Hepatocyte (in vitro differentiated cells): Measurements from ENCODE around the gene ADIPOR2. TPM values are rescaled to one million over a fixed set of nuclear protein-coding genes. Genes with fewer than 3 reads are reported as not detected.
"Not testable (repeated sequence)": the region's sequence is repeated elsewhere in the genome, so short reads cannot be mapped to it uniquely, and the experiment has no call there.

Experiments
- DNase-seq: peaks from one replicate; pipeline ENCODE4 v3.0.0-alpha.2; 2016; ENCODE audit warnings: low spot score
- H2AFZ ChIP-seq: fragments of 200-600 bp; sonication (generic); 2 replicates; pipeline ENCODE4 v1.6.0; 2016; ENCODE audit warnings: antibody characterized with exemption, mild to moderate bottlenecking
- H3K27ac ChIP-seq: fragments of 200-600 bp; sonication (generic); 2 replicates; pipeline ENCODE4 v1.5.1; 2016; ENCODE audit warnings: mild to moderate bottlenecking
- H3K27me3 ChIP-seq: fragments of 200-600 bp; sonication (generic); 2 replicates; pipeline ENCODE4 v1.6.1; 2016
- H3K36me3 ChIP-seq: fragments of 200-600 bp; sonication (generic); replicated peaks from 2 replicates; pipeline ENCODE4 v1.5.1; 2016; ENCODE audit warnings: low read depth; ENCODE audit not compliant: insufficient read depth
- H3K4me1 ChIP-seq: fragments of 200-600 bp; sonication (generic); 2 replicates; pipeline ENCODE4 v1.5.1; 2016; ENCODE audit warnings: mild to moderate bottlenecking, moderate library complexity; ENCODE audit not compliant: insufficient read depth
- H3K4me2 ChIP-seq: fragments of 200-600 bp; sonication (generic); 2 replicates; pipeline ENCODE4 v1.6.0; 2016
- H3K4me3 ChIP-seq: fragments of 200-600 bp; sonication (generic); 2 replicates; pipeline ENCODE4 v1.5.1; 2016; ENCODE audit warnings: mild to moderate bottlenecking
- H3K79me2 ChIP-seq: fragments of 200-600 bp; sonication (generic); 2 replicates; pipeline ENCODE4 v1.6.0; 2017; ENCODE audit warnings: mild to moderate bottlenecking
- H3K9me2 ChIP-seq: fragments of 200-600 bp; sonication (generic); replicated peaks from 2 replicates; pipeline ENCODE4 v1.6.0; 2017; ENCODE audit warnings: mild to moderate bottlenecking; ENCODE audit not compliant: insufficient read depth
- H3K9me3 ChIP-seq: fragments of 200-600 bp; sonication (generic); 2 replicates; pipeline ENCODE4 v1.5.1; 2016; ENCODE audit warnings: low read depth, mild to moderate bottlenecking
- H4K20me1 ChIP-seq: fragments of 200-600 bp; sonication (generic); 2 replicates; pipeline ENCODE4 v1.6.0; 2016; ENCODE audit warnings: mild to moderate bottlenecking; ENCODE audit not compliant: insufficient read depth, poor library complexity, severe bottlenecking
- EZH2 ChIP-seq: fragments of 200-600 bp; sonication (generic); IDR thresholded peaks from 2 replicates; pipeline ENCODE4 v1.6.1; 2016; ENCODE audit warnings: antibody characterized with exemption, mild to moderate bottlenecking, borderline replicate concordance
- EZH2phosphoT487 ChIP-seq: fragments of 200-600 bp; sonication (generic); IDR thresholded peaks from one replicate; pipeline ENCODE4 v1.6.1; 2018; ENCODE audit warnings: antibody characterized with exemption, mild to moderate bottlenecking, low read depth, moderate library complexity; ENCODE audit not compliant: unreplicated experiment, severe bottlenecking
- WGBS: methylation state at CpG from one replicate; pipeline ENCODE4 v1.1.6; 2016; ENCODE audit warnings: low lambda C conversion rate; ENCODE audit errors: missing lambda C conversion rate; 5-methylcytosine and 5-hydroxymethylcytosine counted together
- polyA plus RNA-seq: library from polyadenylated mRNA; unstranded; fragments of >200 nt; fragmentation: Nextera tagmentation; extraction: Ambion mirVana; gene quantifications from 2 replicates; pipeline ENCODE4 v1.2.1, GENCODE V29; 2016
- total RNA-seq: library from RNA; depleted of rRNA; stranded (reverse); fragments of >200 nt; gene quantifications from 2 replicates; pipeline ENCODE4 v1.2.3, GENCODE V29; 2014
- TF ChIP-seq, protein P1 (sequence below): fragments of 200-600 bp; sonication (generic); IDR thresholded peaks from 2 replicates; pipeline ENCODE4 v1.5.1; 2016; ENCODE audit warnings: antibody characterized with exemption, mild to moderate bottlenecking; ENCODE audit not compliant: poor library complexity

Gene ADIPOR2
- total and polyA plus RNA-seq, 2 experiments from 2014 or later = 10.4 to 47.3 TPM

DNA sequence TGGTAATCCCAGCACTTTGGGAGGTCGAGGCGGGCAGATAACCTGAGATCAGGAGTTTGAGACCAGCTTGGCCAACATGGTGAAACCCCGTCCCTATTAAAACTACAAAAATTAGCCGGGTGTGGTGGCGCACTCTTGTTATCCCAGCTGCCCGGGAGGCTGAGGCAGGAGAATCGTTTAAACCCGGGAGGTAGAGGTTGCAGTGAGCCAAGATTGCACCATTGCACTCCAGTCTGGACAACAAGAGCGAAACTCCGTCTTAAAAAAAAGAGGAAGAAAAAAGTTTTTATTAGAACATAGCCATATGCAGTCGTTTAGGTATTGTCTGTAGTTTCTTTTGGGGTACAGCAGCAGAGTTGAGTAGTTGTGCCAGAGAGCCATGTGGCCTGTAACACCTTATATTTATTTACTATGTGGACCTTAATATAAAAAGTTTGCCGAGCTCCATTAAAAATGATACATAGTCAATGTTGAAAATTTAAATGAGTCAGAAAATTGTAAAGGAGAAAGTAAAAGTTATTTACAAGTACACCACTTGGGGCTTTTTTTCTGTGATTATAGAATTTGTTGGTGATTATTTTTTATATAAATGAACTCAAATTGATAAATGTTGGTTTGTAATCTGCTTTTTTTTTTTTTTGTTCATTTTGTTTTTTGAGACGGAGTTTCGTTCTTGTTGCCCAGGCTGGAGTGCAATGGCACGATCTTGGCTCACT is 2.2 kb downstream of the ADIPOR2 start:
- H3K4me3 ChIP-seq = no peak overlapping the region
- no peak overlapping the region for H2AFZ ChIP-seq
- DNase-seq = no peak
- no peaks in the 10 kb centered on the region for H3K9me3 ChIP-seq
- H3K4me1 ChIP-seq = peaks cover 14% of the 10 kb centered on the region
- H3K27me3 ChIP-seq = no peaks in the 10 kb centered on the region
- peak overlapping the region; percentile 90 for H3K4me2 ChIP-seq
- peaks cover 69% of the 10 kb centered on the region for H3K79me2 ChIP-seq
- 89% methylated on average over 15 of the region's 15 CpGs for WGBS
- H3K9me2 ChIP-seq = no peaks in the 10 kb centered on the region
- peaks cover 62% of the 10 kb centered on the region for H4K20me1 ChIP-seq
- H3K36me3 ChIP-seq = no peaks in the 10 kb centered on the region
- TF ChIP-seq, protein P1, sequence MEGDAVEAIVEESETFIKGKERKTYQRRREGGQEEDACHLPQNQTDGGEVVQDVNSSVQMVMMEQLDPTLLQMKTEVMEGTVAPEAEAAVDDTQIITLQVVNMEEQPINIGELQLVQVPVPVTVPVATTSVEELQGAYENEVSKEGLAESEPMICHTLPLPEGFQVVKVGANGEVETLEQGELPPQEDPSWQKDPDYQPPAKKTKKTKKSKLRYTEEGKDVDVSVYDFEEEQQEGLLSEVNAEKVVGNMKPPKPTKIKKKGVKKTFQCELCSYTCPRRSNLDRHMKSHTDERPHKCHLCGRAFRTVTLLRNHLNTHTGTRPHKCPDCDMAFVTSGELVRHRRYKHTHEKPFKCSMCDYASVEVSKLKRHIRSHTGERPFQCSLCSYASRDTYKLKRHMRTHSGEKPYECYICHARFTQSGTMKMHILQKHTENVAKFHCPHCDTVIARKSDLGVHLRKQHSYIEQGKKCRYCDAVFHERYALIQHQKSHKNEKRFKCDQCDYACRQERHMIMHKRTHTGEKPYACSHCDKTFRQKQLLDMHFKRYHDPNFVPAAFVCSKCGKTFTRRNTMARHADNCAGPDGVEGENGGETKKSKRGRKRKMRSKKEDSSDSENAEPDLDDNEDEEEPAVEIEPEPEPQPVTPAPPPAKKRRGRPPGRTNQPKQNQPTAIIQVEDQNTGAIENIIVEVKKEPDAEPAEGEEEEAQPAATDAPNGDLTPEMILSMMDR = no peak
- TF ChIP-seq EZH2 (no peak), EZH2phosphoT487 (no peak)
- no peak overlapping the region for H3K27ac ChIP-seq

- Histone ChIP-seq H3K79me2 (peaks cover 90% of the 10 kb centered on the region), H3K4me1 (peaks cover 14% of the 10 kb centered on the region), H4K20me1 (peaks cover 83% of the 10 kb centered on the region)
- H3K9me2 ChIP-seq, H3K27me3 ChIP-seq, H3K36me3 ChIP-seq, H3K4me2 ChIP-seq, H3K9me3 ChIP-seq, H3K4me3 ChIP-seq, H3K27ac ChIP-seq, H2AFZ ChIP-seq, DNase-seq: not testable (repeated sequence)
- WGBS = 99% methylated on average over 8 of the region's 8 CpGs
Observed at GRCh38 chr12:1695097-1695496, 4.2 kb downstream of the ADIPOR2 start.

GRCh38 chr12:1695886-1696670 is 5.2 kb downstream of the ADIPOR2 start:
- H2AFZ ChIP-seq = no peak overlapping the region
- peaks cover 100% of the 10 kb centered on the region for H3K79me2 ChIP-seq
- TF ChIP-seq EZH2 (no peak), EZH2phosphoT487 (no peak)
- TF ChIP-seq, protein P1 = no peak
- no peaks in the 10 kb centered on the region for H3K27me3 ChIP-seq
- no peaks in the 10 kb centered on the region for H3K36me3 ChIP-seq
- H3K4me3 ChIP-seq = no peak overlapping the region
- peaks cover 88% of the 10 kb centered on the region for H4K20me1 ChIP-seq
- no peak overlapping the region for H3K27ac ChIP-seq
- DNase-seq = no peak
- peaks cover 14% of the 10 kb centered on the region for H3K4me1 ChIP-seq
- no peaks in the 10 kb centered on the region for H3K9me2 ChIP-seq
- 77% methylated on average over 7 of the region's 8 CpGs for WGBS
- no peaks in the 10 kb centered on the region for H3K9me3 ChIP-seq
- peak overlapping the region; percentile 2 for H3K4me2 ChIP-seq

- Histone ChIP-seq H3K79me2 (peaks cover 100% of the 10 kb centered on the region), H3K27me3 (no peaks in the 10 kb centered on the region), H3K9me2 (no peaks in the 10 kb centered on the region), H4K20me1 (peaks cover 86% of the 10 kb centered on the region), H3K4me1 (peaks cover 12% of the 10 kb centered on the region), H3K9me3 (no peaks in the 10 kb centered on the region), H2AFZ (no peak overlapping the region), H3K36me3 (no peaks in the 10 kb centered on the region), H3K4me2 (peak overlapping the region; percentile 2), H3K27ac (peak overlapping the region; percentile 26), H3K4me3 (no peak overlapping the region)
- no peak for DNase-seq
- TF ChIP-seq EZH2phosphoT487 (no peak), EZH2 (no peak)
- TF ChIP-seq, protein P1 = no peak
Observed at GRCh38 chr12:1696800-1697199, 5.9 kb downstream of the ADIPOR2 start.
